Measurements from ENCODE around the gene LACC1. TPM values are rescaled to one million over a fixed set of nuclear protein-coding genes. Genes with fewer than 3 reads are reported as not detected.

Gene LACC1
- total and polyA plus RNA-seq, 2 donors (not counting 1 experiment from before 2014, with no cell fraction given) = 1.4 to 5.3 TPM

DNA sequence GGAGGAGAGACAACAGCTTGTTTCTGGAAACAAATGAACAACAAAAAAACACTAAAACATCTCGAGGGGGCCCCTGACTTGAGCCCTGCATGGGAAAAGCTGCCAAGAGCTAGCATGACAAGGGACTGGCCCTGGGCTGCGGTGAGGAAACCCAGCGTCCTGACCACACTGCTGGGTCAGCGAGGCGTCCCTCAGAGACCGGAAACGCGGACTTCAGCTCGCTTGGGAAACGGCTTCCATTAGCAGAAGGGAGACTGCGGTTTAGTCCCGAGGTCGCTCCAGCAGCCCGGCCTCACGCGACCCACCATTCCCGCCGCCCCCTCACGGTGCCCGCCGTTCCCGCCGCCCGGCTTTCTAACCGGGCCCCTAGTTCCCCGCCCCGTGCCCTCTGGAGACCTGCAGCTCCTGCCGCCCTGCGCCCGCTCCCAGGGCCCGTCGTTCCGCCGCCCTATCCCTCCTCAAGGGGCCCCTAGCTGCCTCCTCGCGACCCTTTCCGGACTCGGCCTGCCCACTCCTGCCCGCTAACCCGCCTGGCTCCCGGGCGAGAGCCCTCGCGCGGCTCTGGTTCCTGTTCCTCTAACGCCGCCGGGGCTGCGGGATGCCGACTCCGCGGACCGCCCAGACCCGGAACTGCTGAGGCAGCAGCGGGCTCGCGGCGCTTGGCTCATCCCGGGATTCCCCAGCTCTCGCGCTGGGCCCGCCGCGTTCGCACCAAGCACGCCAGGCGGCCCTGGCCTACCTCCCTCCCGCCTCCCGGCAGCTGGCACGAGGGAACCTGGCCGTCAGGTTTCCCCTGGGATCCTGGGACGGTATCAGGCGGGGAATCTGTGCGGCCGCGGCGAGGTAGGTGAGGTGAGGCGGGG, 581 bp upstream of the LACC1 start, which contains the start of gene CCDC122:
Gene CCDC122, minus strand, starts transcription at position 849 of the 863 bp plus-strand sequence. CDS start 10,364 bp downstream, outside the sequence.
- TF ChIP-seq, protein P1, sequence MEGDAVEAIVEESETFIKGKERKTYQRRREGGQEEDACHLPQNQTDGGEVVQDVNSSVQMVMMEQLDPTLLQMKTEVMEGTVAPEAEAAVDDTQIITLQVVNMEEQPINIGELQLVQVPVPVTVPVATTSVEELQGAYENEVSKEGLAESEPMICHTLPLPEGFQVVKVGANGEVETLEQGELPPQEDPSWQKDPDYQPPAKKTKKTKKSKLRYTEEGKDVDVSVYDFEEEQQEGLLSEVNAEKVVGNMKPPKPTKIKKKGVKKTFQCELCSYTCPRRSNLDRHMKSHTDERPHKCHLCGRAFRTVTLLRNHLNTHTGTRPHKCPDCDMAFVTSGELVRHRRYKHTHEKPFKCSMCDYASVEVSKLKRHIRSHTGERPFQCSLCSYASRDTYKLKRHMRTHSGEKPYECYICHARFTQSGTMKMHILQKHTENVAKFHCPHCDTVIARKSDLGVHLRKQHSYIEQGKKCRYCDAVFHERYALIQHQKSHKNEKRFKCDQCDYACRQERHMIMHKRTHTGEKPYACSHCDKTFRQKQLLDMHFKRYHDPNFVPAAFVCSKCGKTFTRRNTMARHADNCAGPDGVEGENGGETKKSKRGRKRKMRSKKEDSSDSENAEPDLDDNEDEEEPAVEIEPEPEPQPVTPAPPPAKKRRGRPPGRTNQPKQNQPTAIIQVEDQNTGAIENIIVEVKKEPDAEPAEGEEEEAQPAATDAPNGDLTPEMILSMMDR (IDR thresholded peaks at IDR 0.05) = no peak
- TF ChIP-seq EZH2 (IDR thresholded peaks at IDR 0.05; ENCODE audit: borderline replicate concordance, insufficient read depth, low read depth, low read length, poor library complexity, severe bottlenecking) = no peak
- Histone ChIP-seq H4K20me1 (ENCODE audit: control insufficient read depth, insufficient read depth, low read length, poor library complexity, severe bottlenecking) (no peaks in the 10 kb centered on the region), H3K9me3 (ENCODE audit: control extremely low read depth in 1 of 3, control insufficient read depth in 2 of 3, insufficient read depth in 1 of 3, low read length in 2 of 3) (peaks cover 0 to 1% (median 0%) of the 10 kb centered on the region in 3 donors), H3K9ac (ENCODE audit: low read length) (peak within 1 kb of the TSS; percentile 72), H3K4me3 (ENCODE audit: control extremely low read depth in 1 of 5, extremely low read depth in 1 of 5, insufficient read depth in 1 of 5, low read depth in 2 of 5, low read length in 4 of 5) (peak within 1 kb of the TSS; percentile 36 to 78 (median 75)), H3K27me3 (replicated peaks in 1 of 4; ENCODE audit: control extremely low read depth in 1 of 4, control insufficient read depth in 3 of 4, insufficient read depth in 4 of 4, low read length in 3 of 4) (no peaks in the 10 kb centered on the region), H3K79me2 (ENCODE audit: control insufficient read depth, insufficient read depth, low read length) (no peaks in the 10 kb centered on the region), H3K36me3 (replicated peaks in 1 of 2; ENCODE audit: control extremely low read depth in 1 of 2, control insufficient read depth in 1 of 2, extremely low read depth in 1 of 2, insufficient read depth in 2 of 2, low read length in 1 of 2) (no peaks in the 10 kb centered on the region), H3K4me1 (ENCODE audit: control insufficient read depth in 2 of 2, insufficient read depth in 2 of 2, low read length in 2 of 2) (peaks cover 20 to 22% of the 10 kb centered on the region in 2 donors), H3K27ac (ENCODE audit: low read length in 2 of 2) (peak within 1 kb of the TSS; percentile 76 to 92), H2AFZ (ENCODE audit: insufficient read depth, low read depth, low read length, poor library complexity, severe bottlenecking) (peak within 1 kb of the TSS; percentile 88), H3K4me2 (replicated peaks; ENCODE audit: low read depth, low read length, poor library complexity, severe bottlenecking) (peak within 1 kb of the TSS; percentile 86)
- Mint-ChIP-seq H3K27ac (peak within 1 kb of the TSS; percentile 94), H3K27me3 (no peaks in the 10 kb centered on the region), H3K4me3 (peak within 1 kb of the TSS; percentile 88), H3K4me1 (peaks cover 31% of the 10 kb centered on the region), H3K9me3 (ENCODE audit: insufficient read depth) (no peaks in the 10 kb centered on the region)
- peak; percentile 89 for DNase-seq
- peak; percentile 79 for ATAC-seq (ENCODE audit: low read depth)
- POLR2A ChIA-PET = interaction anchor here (0.7 kb wide), 2 partner anchors 263 to 1040 kb away, joined by 3 read pairs; no protein-coding TSS in a partner anchor
- CTCF ChIA-PET = interaction anchor here (1.0 to 2.2 kb wide), 5 partner anchors 21 to 1039 kb away, joined by 3 to 7 read pairs (median 3); no protein-coding TSS in a partner anchor
- intact Hi-C loops (cut with micrococcal nuclease) = loop anchor here (1.0 to 10.0 kb wide), 5 partner anchors 556 to 1607 kb away; partner anchors contain the start of gene AKAP11
- WGBS (ENCODE audit: insufficient coverage) = under 1% methylated on average over 69 of the region's 78 CpGs

Data from B cell (primary cell).